Measurements from ENCODE around the gene CSNK2A3. TPM values are rescaled to one million over a fixed set of nuclear protein-coding genes. Genes with fewer than 3 reads are reported as not detected.

The CSNK2A3 gene
- total RNA-seq, 2 experiments from 2014 or later: 0.27 to 0.28 TPM

DNA sequence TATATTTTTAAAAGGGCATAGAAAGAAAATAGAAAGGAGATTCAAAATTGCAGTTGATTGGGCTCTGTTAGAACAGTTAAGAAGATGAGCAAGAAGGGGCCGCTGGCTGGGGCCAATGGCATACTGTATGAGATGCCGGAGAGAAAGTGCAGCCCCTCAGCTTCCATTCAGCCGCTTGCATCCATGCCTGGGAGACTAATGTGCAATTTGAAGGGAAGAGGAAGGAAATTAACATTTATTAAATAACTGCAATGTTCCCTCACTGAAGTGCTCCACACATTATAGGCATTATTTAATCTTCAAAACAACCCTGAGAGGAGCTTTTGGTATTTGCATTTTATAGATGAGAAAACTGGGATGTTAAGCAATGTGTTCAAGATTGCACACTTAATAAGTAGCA is 44.7 kb upstream of the CSNK2A3 start:
- Histone ChIP-seq H3K4me1 (ENCODE audit: insufficient read depth, low read length) (no peaks in the 10 kb centered on the region), H3K9me3 (ENCODE audit: control insufficient read depth in 1 of 2, insufficient read depth in 1 of 2, low read length in 2 of 2) (no peaks in the 10 kb centered on the region), H3K27me3 (ENCODE audit: control insufficient read depth in 1 of 2, insufficient read depth in 2 of 2, low read length in 2 of 2) (peaks cover 0 to 6% of the 10 kb centered on the region in 2 experiments), H3K27ac (ENCODE audit: low read depth in 1 of 2, low read length in 2 of 2) (no peak overlapping the region), H3K36me3 (ENCODE audit: insufficient read depth, low read length) (no peaks in the 10 kb centered on the region), H3K4me3 (ENCODE audit: low read length) (no peak overlapping the region)
- intact Hi-C loops (cut with DNase I, micrococcal nuclease): no loop called here
- Mint-ChIP-seq H3K36me3 (ENCODE audit: low read depth) (no peaks in the 10 kb centered on the region), H3K27ac (no peak overlapping the region), H3K4me3 (no peak overlapping the region), H3K9me3 (no peaks in the 10 kb centered on the region), H3K27me3 (peaks cover 4% of the 10 kb centered on the region), H3K4me1 (ENCODE audit: low read depth) (no peaks in the 10 kb centered on the region)
- DNase-seq (no peak), ATAC-seq (ENCODE audit: poor library complexity) (no peak)
- POLR2A ChIA-PET: no interaction called here
- TF ChIP-seq, protein P1, sequence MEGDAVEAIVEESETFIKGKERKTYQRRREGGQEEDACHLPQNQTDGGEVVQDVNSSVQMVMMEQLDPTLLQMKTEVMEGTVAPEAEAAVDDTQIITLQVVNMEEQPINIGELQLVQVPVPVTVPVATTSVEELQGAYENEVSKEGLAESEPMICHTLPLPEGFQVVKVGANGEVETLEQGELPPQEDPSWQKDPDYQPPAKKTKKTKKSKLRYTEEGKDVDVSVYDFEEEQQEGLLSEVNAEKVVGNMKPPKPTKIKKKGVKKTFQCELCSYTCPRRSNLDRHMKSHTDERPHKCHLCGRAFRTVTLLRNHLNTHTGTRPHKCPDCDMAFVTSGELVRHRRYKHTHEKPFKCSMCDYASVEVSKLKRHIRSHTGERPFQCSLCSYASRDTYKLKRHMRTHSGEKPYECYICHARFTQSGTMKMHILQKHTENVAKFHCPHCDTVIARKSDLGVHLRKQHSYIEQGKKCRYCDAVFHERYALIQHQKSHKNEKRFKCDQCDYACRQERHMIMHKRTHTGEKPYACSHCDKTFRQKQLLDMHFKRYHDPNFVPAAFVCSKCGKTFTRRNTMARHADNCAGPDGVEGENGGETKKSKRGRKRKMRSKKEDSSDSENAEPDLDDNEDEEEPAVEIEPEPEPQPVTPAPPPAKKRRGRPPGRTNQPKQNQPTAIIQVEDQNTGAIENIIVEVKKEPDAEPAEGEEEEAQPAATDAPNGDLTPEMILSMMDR (IDR thresholded peaks at IDR 0.05): no peak
- CTCF ChIA-PET: no interaction called here

DNA sequence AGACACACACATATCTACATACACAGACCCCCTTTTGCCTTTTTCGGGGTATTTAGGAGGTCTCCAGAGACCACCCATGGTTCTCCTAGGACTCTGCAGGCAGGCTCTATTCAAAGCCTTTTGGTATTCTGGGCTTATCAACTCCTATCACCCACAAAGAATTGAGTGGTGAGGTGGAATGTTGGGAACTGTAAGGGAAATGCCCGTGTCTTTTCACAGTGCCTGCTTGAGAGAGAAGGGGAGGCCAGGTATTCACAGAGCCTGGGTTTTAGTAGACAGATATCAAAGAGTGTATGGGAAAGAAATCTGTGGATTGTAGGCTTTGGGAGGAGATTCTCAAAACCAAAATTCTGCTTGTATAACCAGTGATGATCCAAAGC is 44.0 kb upstream of the CSNK2A3 start:
- TF ChIP-seq, protein P1 (IDR thresholded peaks at IDR 0.05): no peak
- DNase-seq (no peak), ATAC-seq (ENCODE audit: poor library complexity) (no peak)
- Mint-ChIP-seq H3K4me1 (ENCODE audit: low read depth) (no peaks in the 10 kb centered on the region), H3K27me3 (peaks cover 4% of the 10 kb centered on the region), H3K9me3 (no peaks in the 10 kb centered on the region), H3K36me3 (ENCODE audit: low read depth) (no peaks in the 10 kb centered on the region), H3K4me3 (no peak overlapping the region), H3K27ac (no peak overlapping the region)
- ChIA-PET POLR2A (no interaction called here), CTCF (no interaction called here)
- Histone ChIP-seq H3K27ac (ENCODE audit: low read depth in 1 of 2, low read length in 2 of 2) (no peak overlapping the region), H3K4me1 (ENCODE audit: insufficient read depth, low read length) (no peaks in the 10 kb centered on the region), H3K36me3 (ENCODE audit: insufficient read depth, low read length) (no peaks in the 10 kb centered on the region), H3K27me3 (ENCODE audit: control insufficient read depth in 1 of 2, insufficient read depth in 2 of 2, low read length in 2 of 2) (peaks cover 0 to 6% of the 10 kb centered on the region in 2 experiments), H3K9me3 (ENCODE audit: control insufficient read depth in 1 of 2, insufficient read depth in 1 of 2, low read length in 2 of 2) (no peaks in the 10 kb centered on the region), H3K4me3 (ENCODE audit: low read length) (no peak overlapping the region)
- intact Hi-C loops (cut with DNase I, micrococcal nuclease): no loop called here

DNA sequence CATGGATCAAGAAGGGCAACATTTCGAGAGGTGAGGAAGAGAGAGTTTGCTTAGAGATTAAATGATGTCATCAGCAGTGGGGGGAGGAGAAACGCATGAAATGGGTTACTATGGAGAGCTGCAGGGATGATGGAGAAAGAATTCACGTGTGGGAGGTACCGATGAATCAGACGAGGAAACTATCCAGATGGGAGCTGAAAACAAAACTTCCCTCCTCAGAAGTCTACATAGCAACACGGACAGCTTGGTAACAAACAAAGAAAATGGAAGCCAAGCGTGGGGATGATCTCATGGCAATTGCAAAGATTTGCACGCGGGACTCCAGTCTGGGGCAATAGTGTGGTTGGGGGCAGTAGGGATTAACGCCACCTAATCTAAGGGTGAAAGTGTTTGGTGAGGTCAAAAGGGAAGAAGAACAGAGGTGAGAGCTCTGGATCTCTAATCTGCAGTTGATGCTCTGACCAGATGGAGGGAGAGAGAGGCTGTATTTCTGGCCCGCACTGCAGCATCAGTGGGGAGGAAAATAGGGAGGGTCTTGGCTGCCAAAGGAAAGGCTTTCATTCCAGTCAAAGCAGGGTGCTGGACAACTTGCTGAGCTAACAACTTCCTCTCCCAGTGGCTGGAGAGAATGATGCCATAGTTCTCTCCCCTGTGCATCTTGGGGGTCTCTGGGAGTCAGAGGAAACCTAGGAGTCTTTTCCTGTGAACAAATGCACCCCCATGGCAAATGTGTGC is 43.4 kb upstream of the CSNK2A3 start:
- Histone ChIP-seq H3K9me3 (ENCODE audit: control insufficient read depth in 1 of 2, insufficient read depth in 1 of 2, low read length in 2 of 2) (no peaks in the 10 kb centered on the region), H3K4me3 (ENCODE audit: low read length) (no peak overlapping the region), H3K4me1 (ENCODE audit: insufficient read depth, low read length) (no peaks in the 10 kb centered on the region), H3K27me3 (ENCODE audit: control insufficient read depth in 1 of 2, insufficient read depth in 2 of 2, low read length in 2 of 2) (peaks cover 0 to 6% of the 10 kb centered on the region in 2 experiments), H3K36me3 (ENCODE audit: insufficient read depth, low read length) (no peaks in the 10 kb centered on the region), H3K27ac (ENCODE audit: low read depth in 1 of 2, low read length in 2 of 2) (no peak overlapping the region)
- H3K36me3 Mint-ChIP-seq (ENCODE audit: low read depth): no peaks in the 10 kb centered on the region
- no peak overlapping the region for H3K27ac Mint-ChIP-seq
- POLR2A ChIA-PET: no interaction called here
- H3K9me3 Mint-ChIP-seq: no peaks in the 10 kb centered on the region
- intact Hi-C loops (cut with DNase I, micrococcal nuclease): no loop called here
- H3K27me3 Mint-ChIP-seq: no peaks in the 10 kb centered on the region
- TF ChIP-seq, protein P1 (IDR thresholded peaks at IDR 0.05): no peak
- no peak overlapping the region for H3K4me3 Mint-ChIP-seq
- DNase-seq (no peak), ATAC-seq (ENCODE audit: poor library complexity) (no peak)
- H3K4me1 Mint-ChIP-seq (ENCODE audit: low read depth): no peaks in the 10 kb centered on the region
- CTCF ChIA-PET: no interaction called here

Data from CD4-positive, alpha-beta T cell (primary cell).